Stomach (tissue), 4 donors: Measurements from ENCODE around the gene ARHGEF39.

ENCODE experiments used
- POLR2A ChIP-seq, 4 donors: fragments of 450-650 bp; IDR thresholded peaks; one replicate each; pipeline ENCODE4 v1.6.1; 2016; ENCODE audit warnings: antibody characterized with exemption in 4 of 4, control low read depth in 2 of 4, mild to moderate bottlenecking in 1 of 4, moderate library complexity in 1 of 4
- TF ChIP-seq, protein P1 (sequence below), 7 experiments: fragments of 450-650 bp in 4 of 7; fragments of 200-600 bp in 3 of 7; sonication (generic) in 3 of 7; IDR thresholded peaks; one replicate each; pipeline ENCODE4 v1.5.1; 2016 to 2019; ENCODE audit warnings: antibody characterized with exemption in 7 of 7, control low read depth in 2 of 7, mild to moderate bottlenecking in 1 of 7

DNA sequence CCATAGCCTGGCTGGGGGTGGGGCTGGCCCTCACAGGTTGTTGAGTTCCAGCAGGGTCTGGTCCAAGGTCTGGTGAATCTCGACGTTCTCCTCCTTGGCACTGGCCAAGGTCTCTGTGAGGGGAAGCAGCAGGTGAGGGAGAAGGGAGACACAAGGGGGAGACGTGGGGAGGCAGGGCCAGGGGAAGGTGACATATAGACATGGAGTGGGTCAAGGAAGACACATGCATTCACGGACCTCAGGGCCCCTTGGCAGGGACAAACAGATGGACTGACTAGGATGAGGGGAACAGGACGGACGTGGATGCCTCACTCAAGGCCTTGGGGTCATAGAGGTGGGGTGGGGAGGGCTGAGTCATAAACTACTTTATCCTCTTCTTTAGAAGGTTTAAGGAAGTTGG lies 17.1 kb upstream of the ARHGEF39 start:
- TF ChIP-seq, protein P1, sequence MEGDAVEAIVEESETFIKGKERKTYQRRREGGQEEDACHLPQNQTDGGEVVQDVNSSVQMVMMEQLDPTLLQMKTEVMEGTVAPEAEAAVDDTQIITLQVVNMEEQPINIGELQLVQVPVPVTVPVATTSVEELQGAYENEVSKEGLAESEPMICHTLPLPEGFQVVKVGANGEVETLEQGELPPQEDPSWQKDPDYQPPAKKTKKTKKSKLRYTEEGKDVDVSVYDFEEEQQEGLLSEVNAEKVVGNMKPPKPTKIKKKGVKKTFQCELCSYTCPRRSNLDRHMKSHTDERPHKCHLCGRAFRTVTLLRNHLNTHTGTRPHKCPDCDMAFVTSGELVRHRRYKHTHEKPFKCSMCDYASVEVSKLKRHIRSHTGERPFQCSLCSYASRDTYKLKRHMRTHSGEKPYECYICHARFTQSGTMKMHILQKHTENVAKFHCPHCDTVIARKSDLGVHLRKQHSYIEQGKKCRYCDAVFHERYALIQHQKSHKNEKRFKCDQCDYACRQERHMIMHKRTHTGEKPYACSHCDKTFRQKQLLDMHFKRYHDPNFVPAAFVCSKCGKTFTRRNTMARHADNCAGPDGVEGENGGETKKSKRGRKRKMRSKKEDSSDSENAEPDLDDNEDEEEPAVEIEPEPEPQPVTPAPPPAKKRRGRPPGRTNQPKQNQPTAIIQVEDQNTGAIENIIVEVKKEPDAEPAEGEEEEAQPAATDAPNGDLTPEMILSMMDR (IDR thresholded peaks at IDR 0.05) = no peak
- TF ChIP-seq POLR2A (IDR thresholded peaks at IDR 0.05) = no peak
